HCT116 (cell line): Measurements from ENCODE around the gene OSBPL8. TPM values are rescaled to one million over a fixed set of nuclear protein-coding genes. Genes with fewer than 3 reads are reported as not detected.

Experiments used
- ATAC-seq: fragments of 200-7000 bp; cut with Tn5 transposase; 2 replicates; pipeline ENCODE4 v1.9.1; 2020; ENCODE audit warnings: mild to moderate bottlenecking, moderate library complexity
- BruUV-seq: library from RNA; stranded (reverse); fragments of 400-500 nt; replicated peaks from 2 replicates; lab custom pipeline; 2021; lab: Mats Ljungman, UMichigan
- CTCF ChIA-PET: fragments of 300-600 bp; sonication (Branson Sonifier 250); formaldehyde crosslinking; loops from one replicate; lab custom pipeline; 2021; ENCODE audit warnings: antibody characterized with exemption; lab: Charles Lee
- POLR2A ChIA-PET: fragments of 300-600, 350-600 bp; sonication (Branson Sonifier 250); formaldehyde crosslinking; loops from one replicate; lab custom pipeline; 2021; ENCODE audit warnings: antibody characterized with exemption; lab: Charles Lee
- RAD21 ChIA-PET, 2 experiments: fragments of 300-600 bp; sonication (Branson Sonifier 250); formaldehyde crosslinking; loops; one replicate each; lab custom pipeline; 2023; ENCODE audit warnings: low total read pairs in 2 of 2; ENCODE audit not compliant: uncharacterized antibody in 2 of 2, unreplicated experiment in 2 of 2, low non-redundant PET in 1 of 2; lab: Charles Lee
- DNase-seq: peaks from one replicate; pipeline ENCODE4 v3.0.0-alpha.2; 2010; ENCODE audit warnings: low read depth, low spot score
- H2AFZ ChIP-seq: fragments of 200-600 bp; shearing (Covaris generic), sonication (generic); 2 replicates; pipeline ENCODE4 v1.6.1; 2017; ENCODE audit warnings: low read depth, mixed run types, mixed read lengths, antibody characterized with exemption, low read length; ENCODE audit not compliant: poor library complexity, severe bottlenecking
- H3K27ac ChIP-seq: 2 replicates; pipeline ENCODE4 v1.5.1; 2012; ENCODE audit warnings: low read depth, low read length
- H3K27me3 ChIP-seq: fragments of 200-600 bp; sonication (generic); 2 replicates; pipeline ENCODE4 v1.6.1; 2016; ENCODE audit warnings: mixed run types, low read length, mixed read lengths; ENCODE audit not compliant: insufficient read depth
- H3K36me3 ChIP-seq, 2 experiments: fragments of 200-500 bp in 1 of 2; fragments of 200-600 bp in 1 of 2; sonication (Bioruptor generic) in 1 of 2; sonication (generic) in 1 of 2; 2 replicates each; pipeline versions ENCODE4 v1.5.1 to v1.6.1; 2014 to 2016; ENCODE audit warnings: low read length in 2 of 2, inconsistent platforms in 1 of 2, mixed read lengths in 1 of 2, mixed run types in 1 of 2; ENCODE audit not compliant: insufficient read depth in 2 of 2, control insufficient read depth in 1 of 2
- H3K4me1 ChIP-seq, 2 experiments: fragments of 200-600 bp in 1 of 2; sonication (generic) in 1 of 2; 2 replicates each; pipeline versions ENCODE4 v1.5.1 to v1.6.1; 2012 to 2017; ENCODE audit warnings: low read length in 2 of 2, inconsistent platforms in 1 of 2, mild to moderate bottlenecking in 1 of 2, mixed read lengths in 1 of 2, mixed run types in 1 of 2, moderate library complexity in 1 of 2; ENCODE audit not compliant: insufficient read depth in 2 of 2, control insufficient read depth in 1 of 2
- H3K4me2 ChIP-seq: fragments of 200-600 bp; sonication (generic); 2 replicates; pipeline ENCODE4 v1.6.1; 2017; ENCODE audit warnings: mixed run types, low read length, mixed read lengths
- H3K4me3 ChIP-seq, 2 experiments: fragments of 200-600 bp in 1 of 2; sonication (generic) in 1 of 2; replicated peaks in 1 of 2; 2 replicates each; pipeline ENCODE4 v1.5.1; 2011 to 2016; ENCODE audit warnings: low read length in 2 of 2, control low read depth in 1 of 2, low read depth in 1 of 2, mild to moderate bottlenecking in 1 of 2, mixed read lengths in 1 of 2, mixed run types in 1 of 2
- H3K79me2 ChIP-seq: fragments of 200-600 bp; sonication (generic); 2 replicates; pipeline ENCODE4 v1.6.1; 2017; ENCODE audit warnings: mild to moderate bottlenecking, mixed run types, low read length, moderate library complexity, mixed read lengths; ENCODE audit not compliant: insufficient read depth
- H3K9ac ChIP-seq: fragments of 200-600 bp; sonication (generic); 2 replicates; pipeline ENCODE4 v1.6.1; 2016; ENCODE audit warnings: low read length, mixed read lengths
- H3K9me2 ChIP-seq: fragments of 200-600 bp; sonication (generic), shearing (Covaris generic); 2 replicates; pipeline ENCODE4 v1.6.1; 2017; ENCODE audit warnings: mixed run types, mild to moderate bottlenecking, moderate library complexity; ENCODE audit not compliant: insufficient read depth
- H3K9me3 ChIP-seq, 2 experiments: fragments of 200-500 bp in 1 of 2; fragments of 200-600 bp in 1 of 2; sonication (Bioruptor generic) in 1 of 2; sonication (generic) in 1 of 2; 2 replicates each; pipeline ENCODE4 v1.6.1; 2014 to 2017; ENCODE audit warnings: low read length in 2 of 2, mixed read lengths in 2 of 2, inconsistent platforms in 1 of 2, low read depth in 1 of 2, mild to moderate bottlenecking in 1 of 2, mixed run types in 1 of 2, moderate library complexity in 1 of 2; ENCODE audit not compliant: control insufficient read depth in 1 of 2, insufficient read depth in 1 of 2
- H4K20me1 ChIP-seq: fragments of 200-600 bp; sonication (generic), shearing (Covaris generic); 2 replicates; pipeline ENCODE4 v1.6.1; 2017; ENCODE audit warnings: mixed run types, mild to moderate bottlenecking, moderate library complexity; ENCODE audit not compliant: insufficient read depth
- ATF3 ChIP-seq: IDR thresholded peaks from 2 replicates; pipeline ENCODE4 v1.6.1; 2012
- CBX3 ChIP-seq: IDR thresholded peaks from 2 replicates; pipeline ENCODE4 v1.6.1; 2012; ENCODE audit warnings: low read depth
- CEBPB ChIP-seq: IDR thresholded peaks from 2 replicates; pipeline ENCODE4 v1.6.1; 2012; ENCODE audit warnings: low read depth
- EGR1 ChIP-seq: IDR thresholded peaks from 2 replicates; pipeline ENCODE4 v1.6.1; 2012; ENCODE audit warnings: low read depth
- ELF1 ChIP-seq: IDR thresholded peaks from 2 replicates; pipeline ENCODE4 v1.6.1; 2012; ENCODE audit warnings: low read depth, borderline replicate concordance
- EZH2 ChIP-seq: fragments of 200-600 bp; sonication (generic); IDR thresholded peaks from 2 replicates; pipeline ENCODE4 v1.6.1; 2017; ENCODE audit warnings: antibody characterized with exemption, mixed run types
- JUND ChIP-seq: IDR thresholded peaks from 2 replicates; pipeline ENCODE4 v1.6.1; 2012
- MAX ChIP-seq: IDR thresholded peaks from 2 replicates; pipeline ENCODE4 v1.6.1; 2012
- RAD21 ChIP-seq: IDR thresholded peaks from 2 replicates; pipeline ENCODE4 v1.6.1; 2012; ENCODE audit warnings: low read depth, mild to moderate bottlenecking
- REST ChIP-seq: IDR thresholded peaks from 2 replicates; pipeline ENCODE4 v1.6.1; 2012; ENCODE audit warnings: low read depth
- SP1 ChIP-seq: IDR thresholded peaks from 2 replicates; pipeline ENCODE4 v1.6.1; 2012; ENCODE audit warnings: low read depth
- YY1 ChIP-seq: IDR thresholded peaks from 2 replicates; pipeline ENCODE4 v1.6.1; 2011; ENCODE audit warnings: low read length, low read depth, moderate library complexity, mild to moderate bottlenecking; ENCODE audit not compliant: insufficient replicate concordance; ENCODE audit errors: extremely low read depth
- ZFX ChIP-seq: fragments of 450-650 bp; IDR thresholded peaks from 2 replicates; pipeline ENCODE4 v1.6.1; 2017
- ZNF274 ChIP-seq: fragments of 200-500 bp; sonication (Bioruptor generic); IDR thresholded peaks from 2 replicates; pipeline ENCODE4 v1.6.1; 2014; ENCODE audit warnings: mild to moderate bottlenecking, low read depth, low read length, inconsistent platforms
- intact Hi-C: fragments of 100-400 bp; cut with micrococcal nuclease; formaldehyde crosslinking; loops from 2 replicates; pipeline ENCODE4 v1.10.0; 2022
- total RNA-seq: library from RNA; stranded (reverse); gene quantifications from one replicate; pipeline ENCODE4 v1.2.1, GENCODE V29; 2021; ENCODE audit not compliant: unreplicated experiment

Gene OSBPL8
- total RNA-seq, 1 experiment from 2014 or later: 115 TPM

- Histone ChIP-seq H3K27ac (no peak overlapping the region), H2AFZ (no peak overlapping the region), H3K4me3 (no peak overlapping the region), H3K9me3 (no peaks in the 10 kb centered on the region), H3K4me1 (no peaks in the 10 kb centered on the region)
- BruUV-seq: no TSS peak
- no peak for DNase-seq
- TF ChIP-seq CEBPB (no peak), ELF1 (no peak), EGR1 (no peak), EZH2 (no peak), SP1 (no peak), YY1 (no peak), CBX3 (no peak), ATF3 (no peak), JUND (no peak), RAD21 (no peak)
- TF ChIP-seq, all 23 proteins: peak for 0
- RAD21 ChIA-PET: no interaction called here
- Histone ChIP-seq H3K9me2 (no peaks in the 10 kb centered on the region), H3K79me2 (peaks cover 91% of the 10 kb centered on the region), H3K27me3 (no peaks in the 10 kb centered on the region), H4K20me1 (peaks cover 15% of the 10 kb centered on the region; the same call in 1 of the 2 replicates), H3K9ac (no peak overlapping the region), H3K4me2 (no peak overlapping the region), H3K36me3 (no peaks in the 10 kb centered on the region)
- intact Hi-C loops: no loop called here
- ATAC-seq: no peak
- CTCF ChIA-PET: no interaction called here
- POLR2A ChIA-PET: no interaction called here
Observed at GRCh38 chr12:76544601-76545261, 14.8 kb downstream of the OSBPL8 start.

- RAD21 ChIA-PET: no interaction called here
- Histone ChIP-seq H3K36me3 (no peaks in the 10 kb centered on the region), H2AFZ (no peak overlapping the region), H3K4me1 (no peaks in the 10 kb centered on the region), H4K20me1 (peaks cover 15% of the 10 kb centered on the region; the same call in 1 of the 2 replicates), H3K4me3 (no peak overlapping the region), H3K27me3 (no peaks in the 10 kb centered on the region), H3K9me2 (no peaks in the 10 kb centered on the region), H3K9ac (no peak overlapping the region), H3K9me3 (no peaks in the 10 kb centered on the region), H3K79me2 (peaks cover 93% of the 10 kb centered on the region), H3K27ac (no peak overlapping the region), H3K4me2 (no peak overlapping the region)
- TF ChIP-seq ELF1: no peak
- TF ChIP-seq ZNF274: no peak
- no peak for TF ChIP-seq REST
- no peak for TF ChIP-seq ATF3
- no peak for TF ChIP-seq MAX
- no peak for TF ChIP-seq RAD21
- TF ChIP-seq ZFX: no peak
- TF ChIP-seq JUND: no peak
- intact Hi-C loops: no loop called here
- POLR2A ChIA-PET: no interaction called here
- BruUV-seq: no TSS peak
- no peak for DNase-seq
- no peak for ATAC-seq
- CTCF ChIA-PET: no interaction called here
Observed at GRCh38 chr12:76543813-76544347, 15.7 kb downstream of the OSBPL8 start.
